Measurements from ENCODE around the gene SYT17.
A peak's percentile ranks its signal among the peaks of the same experiment; 100 is the strongest.

The SYT17 gene

DNA sequence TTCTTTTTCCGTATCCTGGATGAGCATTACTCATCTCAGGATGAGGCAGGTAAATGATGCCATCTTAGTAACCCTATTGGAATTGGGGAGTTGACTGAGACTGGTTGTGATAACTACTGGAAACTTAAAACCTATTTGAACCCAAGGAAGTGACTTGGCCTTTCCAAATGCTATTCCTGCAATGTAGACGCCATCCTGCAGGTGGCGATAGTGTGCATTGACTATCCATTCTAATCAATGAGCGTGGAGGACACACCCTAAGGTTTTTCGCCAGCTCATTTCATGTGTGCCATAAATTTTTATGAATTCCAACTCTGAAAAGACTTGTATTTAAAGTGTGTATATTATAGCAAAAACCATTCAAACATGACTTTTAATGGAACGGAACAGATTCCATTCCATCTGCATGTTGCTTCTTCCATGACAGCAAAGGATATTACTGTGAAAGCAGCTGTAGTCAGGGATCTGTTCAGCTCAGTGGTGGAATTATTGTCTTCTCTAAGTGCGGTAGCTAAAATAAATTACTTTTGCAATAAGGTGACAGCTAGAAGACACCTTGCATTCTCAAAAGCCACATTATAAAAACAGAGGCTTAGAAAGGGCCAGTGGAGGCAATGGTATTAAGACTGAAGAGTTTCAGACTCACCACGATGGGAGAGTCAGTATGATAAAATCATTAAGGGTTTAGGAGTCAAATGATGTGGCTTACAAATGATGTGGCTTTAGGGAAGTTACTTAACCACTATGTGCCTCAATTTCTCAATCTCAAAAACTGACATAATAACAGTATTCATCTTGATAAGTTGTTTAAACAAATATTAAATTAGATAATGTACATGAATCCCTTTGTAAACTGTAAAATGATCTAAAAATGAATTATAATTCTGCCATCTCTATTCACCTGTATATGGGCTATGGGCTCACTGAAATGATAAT, 55.5 kb downstream of the SYT17 start:
- DNase-seq = no peak

DNA sequence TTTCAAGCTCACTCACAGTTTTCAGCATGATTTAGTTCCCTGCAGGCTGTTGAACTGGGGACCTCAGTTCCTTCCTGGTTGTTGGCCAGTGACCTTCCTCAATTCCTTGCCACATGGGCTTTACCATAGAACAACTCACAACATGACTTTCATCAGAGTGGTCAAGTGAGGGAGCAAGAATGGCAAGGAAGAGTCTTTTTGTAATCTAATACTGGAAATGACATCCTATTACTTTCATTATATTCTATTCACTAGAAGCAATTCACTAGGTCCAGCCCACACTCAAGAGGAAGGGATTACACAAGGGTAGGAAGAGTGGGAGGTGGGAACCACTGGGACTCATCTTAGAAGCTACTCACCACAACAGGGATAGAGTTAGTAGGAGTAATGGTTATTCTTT, 57.6 kb downstream of the SYT17 start:
- no peak for DNase-seq

DNA sequence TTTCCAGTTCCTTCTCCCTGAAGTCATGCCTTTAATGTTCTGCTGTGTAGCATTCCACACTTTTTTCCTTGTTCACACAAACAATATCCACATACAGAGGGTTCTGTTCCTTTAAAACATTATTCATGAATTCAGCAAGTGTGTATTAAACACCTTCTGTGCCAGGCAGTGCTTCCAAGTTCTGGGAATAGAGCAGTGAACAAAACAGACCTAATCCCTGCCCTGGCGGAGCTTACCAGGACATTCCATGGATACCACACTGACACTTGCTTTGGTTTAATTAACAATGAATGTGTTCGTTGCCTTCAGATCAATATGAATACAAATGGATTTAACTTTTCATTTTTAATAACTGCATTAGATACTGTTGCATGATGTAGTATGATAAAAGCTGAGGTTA, 59.6 kb downstream of the SYT17 start:
- no peak for DNase-seq

DNA sequence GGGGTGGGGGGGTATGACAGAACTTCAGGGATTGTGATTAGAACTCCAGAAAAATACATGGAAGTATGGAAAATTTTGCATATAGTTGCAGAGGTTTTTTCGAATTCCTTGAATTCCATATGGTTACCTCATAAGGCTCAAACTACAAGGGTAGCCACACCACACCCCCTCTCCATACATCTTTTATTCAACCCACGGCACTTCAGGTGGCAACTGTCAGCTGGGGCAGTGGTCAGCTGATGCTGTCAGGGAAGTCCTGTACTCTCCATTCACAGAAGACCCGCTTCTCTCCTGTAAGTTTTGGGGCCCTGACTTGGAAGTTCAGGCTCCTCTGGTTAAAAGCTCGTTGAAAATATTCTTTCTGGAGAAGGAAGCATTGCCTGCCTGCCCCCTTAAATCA, 60.0 kb downstream of the SYT17 start:
- DNase-seq = no peak

DNA sequence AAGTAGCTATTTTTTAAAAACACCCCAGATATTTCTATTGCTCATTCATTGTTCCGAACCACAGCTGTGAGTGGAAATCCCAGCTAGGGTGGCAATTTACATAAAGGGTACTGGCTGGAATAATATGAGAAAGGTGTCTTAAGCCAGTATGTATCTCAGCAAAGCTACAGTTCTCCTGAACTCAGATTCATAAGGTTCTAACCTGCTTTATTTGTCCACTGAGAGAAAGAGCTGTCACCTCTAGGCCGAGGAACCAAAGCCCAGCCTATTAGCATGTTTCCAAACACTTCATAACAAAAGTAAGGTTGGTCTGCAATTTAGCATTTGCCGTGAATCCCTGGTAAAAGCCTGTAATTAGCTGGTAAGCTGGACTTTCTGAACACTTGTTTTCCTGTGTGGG, 60.5 kb downstream of the SYT17 start:
- no peak for DNase-seq

DNA sequence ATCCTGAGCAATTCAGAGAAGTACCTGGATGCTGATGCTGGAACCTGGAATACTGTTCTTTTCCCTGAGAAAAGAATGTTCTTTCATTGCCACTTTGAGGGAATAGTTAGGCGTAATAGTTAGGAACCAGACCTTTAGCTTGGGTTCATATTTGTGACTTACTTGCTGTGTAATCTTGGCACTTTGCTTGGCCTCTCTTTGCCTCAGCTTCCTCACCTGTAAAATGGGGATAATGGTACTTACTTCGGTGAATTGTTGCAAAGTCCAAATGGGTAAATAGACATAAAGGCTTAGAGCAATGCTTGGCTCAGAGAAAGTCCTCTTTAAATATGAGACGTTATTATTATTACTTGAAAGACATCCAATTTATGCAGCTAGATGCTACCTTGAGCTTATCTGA, 62.5 kb downstream of the SYT17 start:
- DNase-seq = no peak

DNA sequence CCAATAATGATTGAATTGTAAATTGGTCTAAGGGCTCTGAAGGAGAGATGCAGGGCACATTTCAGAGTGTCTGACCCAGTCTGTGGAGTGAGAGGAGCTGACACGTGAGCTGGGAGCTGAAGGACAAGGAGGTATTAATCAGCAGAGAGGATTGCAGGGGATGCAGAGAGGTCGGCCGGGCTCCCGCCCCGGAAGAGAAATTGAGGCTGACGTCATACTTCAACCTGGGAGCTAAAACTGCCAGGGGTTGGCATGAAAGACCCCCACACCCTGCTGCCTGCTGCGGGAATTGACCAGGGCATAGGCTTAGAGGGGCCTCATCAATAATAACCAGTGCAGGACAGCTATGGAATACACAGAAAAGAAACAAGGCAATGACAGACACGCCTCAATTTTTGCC, 63.8 kb downstream of the SYT17 start:
- DNase-seq = no peak

DNA sequence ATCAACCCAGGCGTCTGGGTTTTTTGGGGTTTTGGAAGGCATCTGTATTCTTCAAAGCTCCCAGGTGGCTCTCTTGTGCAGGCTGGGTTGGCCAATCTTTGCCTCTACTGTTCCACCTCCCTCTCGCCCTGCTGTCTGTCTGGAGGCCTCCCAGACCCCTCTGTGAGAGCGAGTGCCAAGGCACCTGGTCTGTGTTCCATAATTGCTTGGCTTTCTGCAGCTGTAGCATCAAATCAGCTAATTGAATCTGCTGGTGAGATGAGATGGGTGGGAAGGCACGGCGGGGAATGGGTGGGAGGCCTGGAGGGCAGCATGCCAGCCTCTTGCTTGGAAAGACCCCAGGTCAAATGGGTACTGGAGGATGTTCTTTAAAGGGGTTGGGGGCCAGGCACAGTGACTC, 64.9 kb downstream of the SYT17 start:
- no peak for DNase-seq

DNA sequence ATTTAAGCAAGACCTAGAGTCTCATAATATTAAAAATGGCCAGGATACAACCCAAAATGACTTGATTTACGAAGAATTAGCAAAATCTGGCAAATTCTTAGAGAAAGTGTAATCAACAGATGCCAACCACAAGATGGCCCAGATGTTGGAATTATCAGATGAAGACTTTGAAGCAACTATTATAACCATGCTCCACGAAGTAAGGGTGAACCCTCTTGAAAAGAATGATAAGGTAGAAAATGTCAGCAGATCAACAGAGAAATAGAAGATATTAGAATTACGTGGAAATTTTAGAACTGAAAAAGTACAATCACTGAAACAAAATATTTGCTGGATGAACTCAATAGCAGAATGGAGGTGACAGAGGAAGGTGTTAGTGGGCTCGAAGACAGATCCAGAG, 67.4 kb downstream of the SYT17 start:
- DNase-seq = no peak

DNA sequence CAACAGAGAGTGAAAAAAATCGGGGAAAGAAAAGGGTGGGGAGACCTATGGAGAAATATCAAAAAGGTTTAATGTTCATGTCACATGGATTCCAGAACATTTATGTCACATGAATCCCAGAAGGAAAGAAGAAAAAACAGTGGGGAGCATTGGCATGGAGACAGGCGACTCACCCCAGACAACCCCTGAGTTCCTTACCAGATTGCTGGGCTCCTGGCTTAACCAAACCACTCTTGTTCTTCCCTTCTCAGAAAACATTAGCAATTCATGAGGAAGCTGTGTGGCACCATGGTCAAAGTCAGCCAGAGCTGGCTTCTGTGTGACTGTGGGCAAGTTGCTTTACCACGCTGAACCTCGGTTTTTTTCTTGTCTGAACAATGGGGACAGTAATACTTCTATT, 67.8 kb downstream of the SYT17 start:
- DNase-seq = no peak

DNA sequence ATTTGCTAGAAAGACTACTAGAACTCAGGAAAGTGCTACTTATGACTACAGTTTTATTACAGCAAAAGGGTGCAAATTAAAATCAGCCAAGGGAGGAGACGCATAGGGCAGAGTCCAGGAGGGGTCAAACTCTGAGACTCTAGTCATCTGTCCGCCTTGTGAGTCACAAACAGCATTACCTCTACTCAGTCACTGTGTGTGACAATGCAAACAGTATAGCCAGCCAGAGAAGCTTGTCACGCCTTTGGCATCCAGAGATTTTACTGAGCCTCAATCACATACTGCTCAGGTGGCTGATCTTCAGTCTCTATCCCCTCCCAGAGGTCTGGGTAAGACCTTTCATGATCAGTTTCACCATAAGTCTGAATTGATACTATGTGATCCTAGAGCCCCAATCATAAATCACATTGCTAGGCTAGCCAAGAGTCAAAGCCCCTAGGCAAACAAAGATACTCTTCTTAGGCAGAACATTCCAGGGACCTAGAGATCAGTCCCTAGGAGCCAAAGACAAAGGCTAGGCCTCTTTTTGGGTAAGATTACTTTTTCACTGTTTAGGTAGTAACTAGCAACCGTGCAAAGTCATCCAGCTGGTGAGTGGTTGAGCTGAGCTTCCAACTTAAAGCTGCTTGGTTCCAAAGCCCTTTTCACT, 68.6 kb downstream of the SYT17 start:
- no peak for DNase-seq

DNA sequence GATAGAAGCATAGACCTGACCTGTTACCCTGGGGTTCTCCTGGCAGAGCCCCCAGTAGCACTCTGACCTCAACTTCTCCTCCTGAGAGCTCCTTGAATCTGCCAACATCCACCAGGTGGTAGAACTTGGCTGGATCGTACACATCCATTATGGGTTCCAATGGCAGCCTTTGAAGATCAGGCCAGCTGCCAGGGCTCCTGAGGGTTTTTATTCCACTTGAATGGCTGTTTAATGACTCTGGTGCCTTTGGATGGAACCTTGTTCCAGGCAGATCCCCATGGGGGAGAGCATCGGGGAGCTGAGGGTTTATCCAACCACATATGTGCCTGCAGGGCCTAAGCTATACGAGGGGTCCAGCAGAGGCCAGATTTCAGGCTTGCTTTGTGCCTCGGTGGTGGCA, 70.4 kb downstream of the SYT17 start:
- peak; percentile 14 for DNase-seq

DNA sequence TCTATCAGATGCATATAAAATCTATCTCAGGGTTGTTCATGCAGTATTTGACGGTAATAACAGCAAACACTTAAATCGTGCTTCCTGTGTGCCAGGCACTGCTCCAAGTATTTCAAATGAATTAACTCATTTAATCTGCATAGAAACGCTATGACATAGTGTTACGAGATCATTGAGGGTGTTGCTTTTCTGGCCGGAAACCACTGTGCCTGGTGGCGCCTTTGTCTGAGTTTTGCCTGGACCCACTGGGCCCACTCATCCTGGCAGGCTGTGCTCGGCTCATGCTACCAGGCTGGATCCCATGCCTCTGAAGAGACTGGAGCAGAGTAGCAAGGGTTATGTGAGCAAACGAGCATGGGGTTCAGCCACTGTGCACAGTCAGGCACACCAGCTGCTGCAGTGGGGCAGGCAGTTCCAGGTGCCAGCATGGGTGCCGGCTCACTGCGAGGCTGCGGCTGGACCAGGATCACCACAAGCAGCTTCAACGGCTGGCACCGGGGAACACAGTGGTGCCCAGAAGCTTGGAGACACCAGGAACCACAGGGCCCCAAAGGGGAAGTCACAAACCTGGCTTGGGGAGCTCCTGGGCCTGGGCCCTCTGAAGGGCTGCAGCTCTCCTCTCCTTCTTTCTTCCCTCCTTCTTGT, 71.6 kb downstream of the SYT17 start:
- DNase-seq = no peak

DNA sequence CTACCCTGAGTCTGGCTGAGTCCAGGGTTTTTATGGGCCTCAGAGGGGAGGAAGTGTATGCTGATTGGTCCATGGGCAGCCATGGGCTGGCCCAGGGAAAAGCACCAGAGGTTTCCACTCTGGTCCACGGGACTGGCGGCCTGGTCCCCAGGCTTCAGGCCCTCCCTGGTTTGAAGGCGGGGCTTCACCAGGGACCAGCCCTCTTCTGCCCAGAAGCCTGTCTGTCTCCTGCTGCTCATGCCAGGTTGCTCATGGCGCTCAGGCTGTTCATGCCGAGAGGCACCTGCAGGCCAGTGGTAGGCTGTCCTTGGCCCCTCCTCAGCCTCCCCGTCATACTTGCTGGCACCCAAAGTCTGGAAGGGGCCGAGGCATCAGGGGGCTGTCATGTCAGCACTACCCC, 72.5 kb downstream of the SYT17 start:
- DNase-seq = no peak

DNA sequence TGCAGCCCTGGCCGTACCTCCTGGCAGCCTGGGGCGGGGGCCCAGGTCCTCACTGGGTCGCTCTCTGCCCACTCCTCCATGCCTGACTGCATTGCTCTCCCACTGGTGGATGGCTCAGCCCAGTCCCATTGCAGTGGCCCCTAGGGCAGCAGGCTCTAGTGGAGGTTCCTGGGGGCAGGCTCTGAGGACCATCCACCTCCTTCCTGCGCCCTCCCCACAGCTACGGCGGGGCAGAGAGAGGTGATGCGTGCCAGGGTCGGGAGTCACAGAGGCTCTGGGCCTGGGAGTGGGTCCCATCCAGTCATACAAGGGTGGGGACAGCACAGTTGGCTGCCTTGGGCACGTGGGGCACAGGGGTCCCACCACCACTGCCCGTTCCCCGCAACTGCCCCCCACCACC, 73.5 kb downstream of the SYT17 start:
- no peak for DNase-seq

DNA sequence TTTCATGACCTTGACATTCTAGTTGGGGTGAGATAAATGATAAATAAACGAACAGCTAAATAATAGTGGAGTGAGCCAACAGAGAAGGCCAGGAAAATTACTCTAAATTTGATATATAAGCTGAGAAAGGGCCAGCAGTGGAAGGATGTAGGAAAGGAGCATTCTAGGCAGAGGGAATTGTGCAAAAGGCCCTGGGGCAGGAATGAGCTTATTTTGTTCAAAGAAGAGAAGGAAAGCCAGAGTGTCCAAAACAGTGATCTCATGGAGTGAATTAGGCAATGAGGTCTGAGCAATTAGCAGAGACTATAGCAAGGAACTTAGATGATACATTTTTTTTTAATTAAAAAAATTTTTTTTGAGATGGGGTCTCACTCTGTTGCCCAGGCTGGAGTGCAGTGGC, 74.1 kb downstream of the SYT17 start:
- no peak for DNase-seq

DNA sequence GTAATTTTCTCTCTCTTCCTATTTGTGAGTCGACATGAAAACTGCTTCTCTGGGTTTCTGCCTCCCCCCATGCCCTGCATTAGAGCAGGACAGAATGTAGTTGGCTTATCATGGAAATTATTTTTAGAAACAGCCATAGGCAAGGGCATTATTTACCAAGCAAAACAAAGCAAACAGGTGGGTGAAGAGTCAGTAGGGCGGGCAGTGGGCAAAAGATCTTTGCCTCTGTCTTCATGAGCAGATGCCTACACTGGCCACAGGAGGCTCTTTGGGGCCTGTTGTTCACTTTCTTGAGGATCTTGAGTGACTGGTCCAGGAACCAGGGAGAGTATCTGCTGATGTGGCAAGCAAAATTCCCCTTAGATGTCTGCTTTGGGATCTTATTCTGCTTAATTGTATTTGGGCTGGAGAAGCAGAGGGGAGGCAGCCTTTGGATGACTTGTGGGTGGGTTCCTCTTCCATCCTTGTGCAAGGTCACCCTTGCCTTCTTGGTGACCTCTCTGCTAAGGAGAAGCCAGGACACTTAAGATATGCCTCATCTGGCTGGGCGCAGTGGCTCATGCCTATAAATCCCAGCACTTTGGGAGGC, 75.0 kb downstream of the SYT17 start:
- DNase-seq = no peak

DNA sequence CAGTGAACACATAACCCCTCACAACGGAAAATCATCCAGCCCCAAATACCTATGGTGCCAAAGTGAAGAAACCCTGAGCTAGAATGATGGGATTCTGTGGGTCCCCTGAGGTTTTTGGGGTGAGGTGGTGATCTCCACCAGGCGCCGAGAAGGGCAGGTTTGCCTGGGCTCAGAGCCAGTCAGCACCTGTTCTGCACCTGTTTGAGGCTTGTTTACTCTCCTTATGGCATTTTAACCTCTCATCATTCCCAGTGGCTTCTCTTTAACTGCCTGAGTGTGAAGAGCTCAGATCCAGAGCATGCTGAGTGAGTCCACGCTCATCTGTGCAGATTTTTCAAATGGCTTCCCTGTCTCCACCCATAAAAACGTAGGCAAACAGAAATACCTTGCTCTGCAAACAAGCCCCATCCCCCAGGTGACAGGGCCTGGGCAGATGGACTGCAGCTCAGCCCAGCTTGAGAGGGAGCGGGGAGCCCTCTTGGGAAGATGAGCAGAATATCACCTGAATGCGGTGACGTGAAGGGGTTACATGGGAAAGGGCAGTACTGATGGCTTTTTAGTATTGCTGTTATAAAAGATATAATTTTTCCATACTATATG, 77.4 kb downstream of the SYT17 start:
- peak; percentile 79 for DNase-seq

DNA sequence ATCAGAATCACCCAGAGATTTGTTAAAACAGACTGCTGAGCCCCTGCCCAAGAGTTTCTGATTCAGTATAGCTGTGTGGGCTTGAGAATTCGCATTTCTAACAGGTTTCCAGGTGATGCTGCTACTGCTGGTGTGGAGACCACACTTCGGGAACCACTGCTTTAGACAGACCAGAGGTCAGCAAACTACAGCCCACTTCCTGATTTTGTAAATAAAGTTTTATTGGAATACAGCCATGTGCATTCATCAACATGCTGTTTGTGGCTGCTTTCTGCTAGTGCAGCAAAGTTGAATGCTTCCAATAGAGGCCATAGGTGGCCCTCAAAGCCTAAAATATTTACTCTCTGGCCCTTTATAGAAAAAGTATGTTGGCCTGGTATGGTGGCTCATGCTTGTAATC, 84.9 kb downstream of the SYT17 start:
- DNase-seq = no peak

DNA sequence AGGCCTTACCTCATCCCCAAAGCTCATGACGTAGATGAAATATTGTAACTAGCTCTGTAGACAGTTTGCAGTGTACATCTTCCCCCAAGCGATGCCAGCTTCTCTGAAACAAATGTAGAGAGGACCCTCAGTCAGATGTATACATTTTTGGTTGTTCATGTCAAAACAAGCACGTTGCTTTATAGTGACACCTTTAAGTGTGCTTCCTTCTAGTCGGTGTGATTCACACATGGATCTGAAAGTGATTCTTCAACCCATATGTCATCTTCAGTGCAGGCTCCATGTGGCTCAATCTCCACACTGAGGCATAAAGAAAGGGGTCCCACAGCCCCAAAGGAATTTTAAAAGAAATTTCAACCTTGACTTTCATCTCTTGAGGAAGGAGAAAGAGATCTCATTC, 86.6 kb downstream of the SYT17 start:
- no peak for DNase-seq

DNA sequence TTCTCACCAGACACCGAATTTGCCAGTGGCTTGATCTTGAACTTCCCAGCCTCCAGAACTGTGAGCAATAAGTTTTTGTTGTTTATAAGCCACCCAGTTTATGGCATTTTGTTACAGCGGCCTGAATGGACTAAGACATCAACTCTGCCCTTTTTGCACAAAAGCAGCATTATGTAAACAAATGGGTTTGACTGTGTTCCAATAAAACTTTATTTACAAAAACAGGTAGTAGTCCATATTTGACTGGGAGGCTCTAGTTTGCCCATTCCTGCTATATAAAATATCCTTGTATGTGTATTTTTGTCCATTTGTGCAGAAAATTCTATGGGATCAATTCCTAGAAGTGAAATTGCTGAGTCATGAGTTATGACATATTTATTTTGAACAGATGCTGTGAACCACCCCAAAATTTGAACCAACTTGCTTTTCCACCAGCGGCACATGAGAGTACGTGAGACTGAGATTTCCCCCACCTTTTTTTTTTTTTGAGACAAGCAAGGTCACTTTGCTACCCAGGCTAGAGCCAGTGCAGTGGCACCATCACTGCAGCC, 96.2 kb downstream of the SYT17 start:
- DNase-seq = no peak

DNA sequence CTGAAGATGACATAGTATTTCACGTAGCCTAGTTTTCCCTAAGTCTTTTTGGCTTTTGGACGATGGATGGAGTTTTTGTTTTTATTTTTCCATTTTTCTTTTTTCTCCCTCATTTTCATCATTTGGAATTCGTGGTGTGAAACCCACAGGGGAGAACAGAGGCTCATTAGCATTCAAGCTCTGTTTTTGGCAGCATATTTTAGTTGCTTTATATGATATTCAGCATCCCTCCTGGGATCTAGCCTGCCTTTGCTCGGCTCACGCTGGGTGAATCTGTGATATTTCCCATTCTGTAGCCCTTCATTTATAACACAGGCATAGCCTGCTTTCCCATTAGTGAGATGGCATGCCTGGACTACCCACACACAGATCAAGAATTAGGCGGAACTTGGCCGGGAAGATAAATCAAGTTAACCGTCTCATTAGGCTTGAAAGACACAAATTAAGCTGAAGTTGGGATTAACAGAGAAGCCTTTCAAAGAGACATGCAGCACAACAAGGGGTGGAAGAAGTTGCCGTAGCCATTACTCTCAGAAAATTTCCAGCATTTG, 97.4 kb downstream of the SYT17 start:
- no peak for DNase-seq

DNA sequence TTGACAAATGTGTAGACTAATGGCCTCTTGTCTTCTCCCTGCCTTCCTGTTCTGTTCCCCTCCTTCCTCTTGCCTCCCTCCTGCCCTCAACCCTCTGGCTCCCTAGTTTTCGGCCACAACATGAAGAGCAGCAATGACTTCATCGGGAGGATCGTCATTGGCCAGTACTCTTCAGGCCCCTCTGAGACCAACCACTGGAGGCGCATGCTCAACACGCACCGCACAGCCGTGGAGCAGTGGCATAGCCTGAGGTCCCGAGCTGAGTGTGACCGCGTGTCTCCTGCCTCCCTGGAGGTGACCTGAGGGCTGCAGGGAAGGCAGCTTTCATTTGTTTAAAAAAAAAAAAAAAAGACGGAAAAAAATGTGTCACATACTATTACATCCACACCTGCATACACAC, 98.7 kb downstream of the SYT17 start:
- DNase-seq = no peak

Data from NCI-H2107 (cell line).